Measurements from ENCODE around the gene ARHGAP15.

GRCh38 chr2:143186876-143187275 is 57.7 kb downstream of the ARHGAP15 start:
- TF ChIP-seq CTCF (IDR thresholded peaks at IDR 0.05; ENCODE audit: insufficient read depth, low read length, poor library complexity, severe bottlenecking): no peak
- TF ChIP-seq EZH2phosphoT487 (conservative IDR thresholded peaks at IDR 0.05; ENCODE audit: low read length): no peak

Measured in SU-DHL-6 (cell line).